ENCODE results near the gene SIK1. TPM values are rescaled to one million over a fixed set of nuclear protein-coding genes. Genes with fewer than 3 reads are reported as not detected.

The SIK1 gene
- total RNA-seq, 1 donor from 2014 or later: 93.5 TPM

DNA sequence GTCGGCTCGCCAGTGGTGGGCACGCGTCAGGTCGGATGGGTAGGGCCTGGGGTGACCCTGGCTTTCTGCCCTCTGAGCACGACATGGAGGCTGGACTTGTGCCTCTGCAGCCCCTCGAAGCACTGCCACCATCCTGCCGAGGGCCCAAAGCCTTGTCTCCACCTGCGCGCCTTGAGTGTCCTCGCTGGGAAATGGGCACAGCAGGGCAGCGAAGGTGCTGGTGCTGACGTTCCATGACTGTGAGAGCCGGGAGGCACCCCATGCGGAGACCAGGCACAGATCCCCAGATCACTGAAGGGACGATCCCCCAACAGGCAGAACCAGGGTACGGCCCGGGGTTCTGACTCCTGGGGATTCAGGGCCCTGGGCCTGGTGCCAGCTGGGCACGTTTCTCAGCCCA, 60.3 kb downstream of the SIK1 start:
- Histone ChIP-seq H3K36me3 (no peaks in the 10 kb centered on the region), H3K4me3 (no peak overlapping the region), H3K4me1 (peaks cover 38% of the 10 kb centered on the region), H3K27ac (no peak overlapping the region), H3K27me3 (no peaks in the 10 kb centered on the region), H3K9me3 (no peaks in the 10 kb centered on the region)
- TF ChIP-seq POLR2A (IDR thresholded peaks at IDR 0.05) (no peak), POLR2AphosphoS5 (IDR thresholded peaks at IDR 0.05; ENCODE audit: insufficient read depth in 1 of 2, low read depth in 1 of 2) (no peak)
- TF ChIP-seq, protein P1, sequence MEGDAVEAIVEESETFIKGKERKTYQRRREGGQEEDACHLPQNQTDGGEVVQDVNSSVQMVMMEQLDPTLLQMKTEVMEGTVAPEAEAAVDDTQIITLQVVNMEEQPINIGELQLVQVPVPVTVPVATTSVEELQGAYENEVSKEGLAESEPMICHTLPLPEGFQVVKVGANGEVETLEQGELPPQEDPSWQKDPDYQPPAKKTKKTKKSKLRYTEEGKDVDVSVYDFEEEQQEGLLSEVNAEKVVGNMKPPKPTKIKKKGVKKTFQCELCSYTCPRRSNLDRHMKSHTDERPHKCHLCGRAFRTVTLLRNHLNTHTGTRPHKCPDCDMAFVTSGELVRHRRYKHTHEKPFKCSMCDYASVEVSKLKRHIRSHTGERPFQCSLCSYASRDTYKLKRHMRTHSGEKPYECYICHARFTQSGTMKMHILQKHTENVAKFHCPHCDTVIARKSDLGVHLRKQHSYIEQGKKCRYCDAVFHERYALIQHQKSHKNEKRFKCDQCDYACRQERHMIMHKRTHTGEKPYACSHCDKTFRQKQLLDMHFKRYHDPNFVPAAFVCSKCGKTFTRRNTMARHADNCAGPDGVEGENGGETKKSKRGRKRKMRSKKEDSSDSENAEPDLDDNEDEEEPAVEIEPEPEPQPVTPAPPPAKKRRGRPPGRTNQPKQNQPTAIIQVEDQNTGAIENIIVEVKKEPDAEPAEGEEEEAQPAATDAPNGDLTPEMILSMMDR (IDR thresholded peaks at IDR 0.05): no peak
- DNase-seq (ENCODE audit: extremely low spot score in 2 of 2): no peak
- intact Hi-C loops (cut with DNase I): no loop called here

DNA sequence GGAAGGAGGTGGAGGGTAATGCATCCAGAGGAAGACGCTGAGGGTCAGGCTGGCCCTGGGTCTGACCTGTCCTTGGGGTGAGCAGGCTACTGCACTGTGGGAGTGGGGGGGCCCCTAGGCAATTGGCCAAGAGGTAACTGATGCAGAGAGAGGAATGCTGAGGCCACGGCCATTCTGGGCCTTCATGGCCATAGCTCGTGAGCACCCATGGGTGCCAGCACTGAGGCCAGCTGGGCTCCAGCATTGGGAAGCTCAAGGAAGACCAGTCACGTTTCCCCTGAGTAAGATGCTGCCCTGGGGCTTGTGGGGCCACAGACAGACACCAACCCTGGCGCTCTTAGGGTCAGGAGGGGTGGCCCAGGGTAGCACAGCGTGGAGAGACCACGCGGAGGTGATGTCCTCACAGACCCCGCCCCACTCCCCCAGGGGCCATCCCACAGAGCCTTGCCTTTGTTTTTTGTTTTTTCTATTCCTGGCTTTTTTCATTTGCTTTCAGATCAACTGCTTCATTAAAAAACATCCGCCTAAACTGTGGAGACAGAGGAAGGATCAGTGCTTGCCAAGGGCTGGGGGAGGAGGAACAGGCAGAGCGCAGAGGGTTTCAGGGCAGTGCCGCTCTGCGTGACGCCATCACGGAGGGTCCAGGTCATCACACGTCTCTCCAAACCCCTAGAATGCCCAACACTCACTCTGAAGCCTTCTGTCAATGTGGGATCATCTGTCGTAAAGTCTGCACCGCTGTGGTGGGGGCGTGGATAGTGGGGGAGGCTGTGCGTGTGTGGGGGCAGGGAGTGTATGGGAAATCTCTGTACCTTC, 61.1 kb downstream of the SIK1 start:
- no peak for DNase-seq (ENCODE audit: extremely low spot score in 2 of 2)
- H3K4me3 ChIP-seq: no peak overlapping the region
- TF ChIP-seq, protein P1 (IDR thresholded peaks at IDR 0.05): no peak
- no peak for TF ChIP-seq POLR2AphosphoS5 (IDR thresholded peaks at IDR 0.05; ENCODE audit: insufficient read depth in 1 of 2, low read depth in 1 of 2)
- TF ChIP-seq POLR2A (IDR thresholded peaks at IDR 0.05): no peak
- H3K9me3 ChIP-seq: no peaks in the 10 kb centered on the region
- H3K36me3 ChIP-seq: no peaks in the 10 kb centered on the region
- no peak overlapping the region for H3K27ac ChIP-seq
- peaks cover 42% of the 10 kb centered on the region for H3K4me1 ChIP-seq
- intact Hi-C loops (cut with DNase I): no loop called here
- H3K27me3 ChIP-seq: no peaks in the 10 kb centered on the region

DNA sequence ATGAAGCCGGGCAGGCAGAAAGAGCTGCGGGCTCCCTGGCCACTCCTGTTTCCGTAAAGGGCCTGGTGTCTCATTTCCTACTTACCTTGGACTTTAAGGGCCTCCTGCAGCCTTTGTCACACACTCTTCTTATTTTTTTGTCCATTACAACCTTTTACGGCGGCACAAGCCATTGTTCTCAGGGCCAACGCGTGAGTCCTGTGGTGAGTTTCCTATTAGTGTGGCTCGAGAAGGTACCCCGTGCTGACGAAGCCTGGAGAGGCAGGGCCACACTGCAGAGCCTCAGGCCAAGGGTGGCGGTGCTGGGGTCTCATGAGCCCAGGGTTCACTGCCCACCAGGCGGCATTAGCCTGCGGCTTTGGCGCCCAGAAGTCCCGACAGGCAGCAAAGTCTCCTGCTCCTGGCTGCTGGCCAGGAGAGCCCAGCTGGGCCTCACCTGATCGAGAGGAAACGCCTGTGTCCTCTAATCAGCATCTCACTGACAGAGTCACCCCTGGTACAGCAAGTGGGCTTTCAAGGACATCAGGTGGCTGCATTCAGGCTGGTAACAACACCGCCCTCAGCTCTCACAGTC, 62.0 kb downstream of the SIK1 start:
- no peaks in the 10 kb centered on the region for H3K9me3 ChIP-seq
- peaks cover 37% of the 10 kb centered on the region for H3K4me1 ChIP-seq
- intact Hi-C loops (cut with DNase I): no loop called here
- H3K27me3 ChIP-seq: no peaks in the 10 kb centered on the region
- no peak overlapping the region for H3K27ac ChIP-seq
- no peaks in the 10 kb centered on the region for H3K36me3 ChIP-seq
- TF ChIP-seq, protein P1 (IDR thresholded peaks at IDR 0.05): no peak
- TF ChIP-seq POLR2A (IDR thresholded peaks at IDR 0.05) (no peak), POLR2AphosphoS5 (IDR thresholded peaks at IDR 0.05; ENCODE audit: insufficient read depth in 1 of 2, low read depth in 1 of 2) (no peak)
- DNase-seq (ENCODE audit: extremely low spot score in 2 of 2): no peak
- H3K4me3 ChIP-seq: no peak overlapping the region

Other genes starting within 250 kb of the SIK1 start
- gene HSF2BP, start 232.4 kb upstream of the SIK1 start, total RNA-seq: 2.7 TPM
- 18.9 TPM for gene RRP1B, start 232.4 kb upstream of the SIK1 start, total RNA-seq